ENCODE data around the gene OSBPL2.

OSBPL2 gene

GRCh38 chr20:62258499-62259293 is 20.4 kb downstream of the OSBPL2 start:
- DNase-seq (ENCODE audit: low spot score), result no peak

GRCh38 chr20:62259294-62259565 is 20.9 kb downstream of the OSBPL2 start:
- DNase-seq (ENCODE audit: low spot score), result no peak

- no peak for DNase-seq (ENCODE audit: low spot score)
Measured at GRCh38 chr20:62262064-62262463, 23.7 kb downstream of the OSBPL2 start.

GRCh38 chr20:62263396-62263795 is 25.1 kb downstream of the OSBPL2 start:
- no peak for DNase-seq (ENCODE audit: low spot score)

GRCh38 chr20:62265365-62265764 is 27.0 kb downstream of the OSBPL2 start:
- no peak for DNase-seq (ENCODE audit: low spot score)

GRCh38 chr20:62266340-62266739 is 28.0 kb downstream of the OSBPL2 start:
- DNase-seq (ENCODE audit: low spot score), result peak; percentile 42

GRCh38 chr20:62266851-62267250 is 28.5 kb downstream of the OSBPL2 start:
- no peak for DNase-seq (ENCODE audit: low spot score)

- no peak for DNase-seq (ENCODE audit: low spot score)
Measured at GRCh38 chr20:62267543-62267942, 29.2 kb downstream of the OSBPL2 start.

- no peak for DNase-seq (ENCODE audit: low spot score)
Measured at GRCh38 chr20:62268228-62268900, 30.0 kb downstream of the OSBPL2 start.

GRCh38 chr20:62269378-62269777 is 31.1 kb downstream of the OSBPL2 start:
- DNase-seq (ENCODE audit: low spot score), result no peak

- no peak for DNase-seq (ENCODE audit: low spot score)
Measured at GRCh38 chr20:62269871-62270270, 31.6 kb downstream of the OSBPL2 start.

- no peak for DNase-seq (ENCODE audit: low spot score)
Measured at GRCh38 chr20:62272200-62272599, 33.9 kb downstream of the OSBPL2 start.

GRCh38 chr20:62273416-62273815 is 35.1 kb downstream of the OSBPL2 start:
- no peak for DNase-seq (ENCODE audit: low spot score)

- no peak for DNase-seq (ENCODE audit: low spot score)
Measured at GRCh38 chr20:62274332-62274950, 36.1 kb downstream of the OSBPL2 start.

GRCh38 chr20:62275219-62275618 is 36.9 kb downstream of the OSBPL2 start:
- no peak for DNase-seq (ENCODE audit: low spot score)

GRCh38 chr20:62276439-62276838 is 38.1 kb downstream of the OSBPL2 start:
- DNase-seq (ENCODE audit: low spot score), result no peak

- DNase-seq (ENCODE audit: low spot score), result no peak
Measured at GRCh38 chr20:62277253-62277652, 38.9 kb downstream of the OSBPL2 start.

GRCh38 chr20:62280303-62280702 is 42.0 kb downstream of the OSBPL2 start:
- no peak for DNase-seq (ENCODE audit: low spot score)

GRCh38 chr20:62281161-62281933 is 43.0 kb downstream of the OSBPL2 start:
- no peak for DNase-seq (ENCODE audit: low spot score)

- DNase-seq (ENCODE audit: low spot score), result no peak
Measured at GRCh38 chr20:62282103-62282502, 43.8 kb downstream of the OSBPL2 start.

GRCh38 chr20:62282877-62283503 is 44.7 kb downstream of the OSBPL2 start:
- no peak for DNase-seq (ENCODE audit: low spot score)

GRCh38 chr20:62284448-62284847 is 46.1 kb downstream of the OSBPL2 start:
- DNase-seq (ENCODE audit: low spot score), result no peak

Measured in RKO (cell line).